Stomach (tissue), 4 donors: ENCODE measurements around the gene TMEM30A.

Source experiments
- POLR2A ChIP-seq, 4 donors: fragments of 450-650 bp; IDR thresholded peaks; one replicate each; pipeline ENCODE4 v1.6.1; 2016; ENCODE audit warnings: antibody characterized with exemption in 4 of 4, control low read depth in 2 of 4, mild to moderate bottlenecking in 1 of 4, moderate library complexity in 1 of 4
- TF ChIP-seq, protein P1 (sequence below), 7 experiments: fragments of 450-650 bp in 4 of 7; fragments of 200-600 bp in 3 of 7; sonication (generic) in 3 of 7; IDR thresholded peaks; one replicate each; pipeline ENCODE4 v1.5.1; 2016 to 2019; ENCODE audit warnings: antibody characterized with exemption in 7 of 7, control low read depth in 2 of 7, mild to moderate bottlenecking in 1 of 7

DNA sequence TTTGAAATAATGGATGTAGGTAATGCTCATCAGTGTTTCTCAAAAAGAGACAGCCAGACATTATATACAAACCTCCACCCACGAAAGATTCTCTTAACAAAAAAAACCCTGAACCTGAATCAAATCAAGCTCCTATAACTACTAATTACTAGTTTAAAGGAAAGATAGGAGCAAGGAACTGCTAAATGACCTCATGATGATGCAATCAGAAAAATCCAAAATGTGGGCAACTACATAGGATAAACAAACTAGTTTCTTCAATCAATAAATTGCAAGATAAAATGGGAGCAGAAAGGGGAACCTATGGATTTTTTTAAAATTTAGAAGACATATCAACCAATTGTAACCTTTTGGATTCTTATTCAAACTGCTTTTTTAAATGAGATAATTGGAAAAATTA lies 43.2 kb upstream of the TMEM30A start:
- TF ChIP-seq, protein P1, sequence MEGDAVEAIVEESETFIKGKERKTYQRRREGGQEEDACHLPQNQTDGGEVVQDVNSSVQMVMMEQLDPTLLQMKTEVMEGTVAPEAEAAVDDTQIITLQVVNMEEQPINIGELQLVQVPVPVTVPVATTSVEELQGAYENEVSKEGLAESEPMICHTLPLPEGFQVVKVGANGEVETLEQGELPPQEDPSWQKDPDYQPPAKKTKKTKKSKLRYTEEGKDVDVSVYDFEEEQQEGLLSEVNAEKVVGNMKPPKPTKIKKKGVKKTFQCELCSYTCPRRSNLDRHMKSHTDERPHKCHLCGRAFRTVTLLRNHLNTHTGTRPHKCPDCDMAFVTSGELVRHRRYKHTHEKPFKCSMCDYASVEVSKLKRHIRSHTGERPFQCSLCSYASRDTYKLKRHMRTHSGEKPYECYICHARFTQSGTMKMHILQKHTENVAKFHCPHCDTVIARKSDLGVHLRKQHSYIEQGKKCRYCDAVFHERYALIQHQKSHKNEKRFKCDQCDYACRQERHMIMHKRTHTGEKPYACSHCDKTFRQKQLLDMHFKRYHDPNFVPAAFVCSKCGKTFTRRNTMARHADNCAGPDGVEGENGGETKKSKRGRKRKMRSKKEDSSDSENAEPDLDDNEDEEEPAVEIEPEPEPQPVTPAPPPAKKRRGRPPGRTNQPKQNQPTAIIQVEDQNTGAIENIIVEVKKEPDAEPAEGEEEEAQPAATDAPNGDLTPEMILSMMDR (IDR thresholded peaks at IDR 0.05): no peak
- TF ChIP-seq POLR2A (IDR thresholded peaks at IDR 0.05): no peak
